HT1080 (cell line): ENCODE data around the gene GCK. TPM values are rescaled to one million over a fixed set of nuclear protein-coding genes. Genes with fewer than 3 reads are reported as not detected.

Experiments
- DNase-seq: peaks from one replicate; pipeline ENCODE4 v3.0.0-alpha.2; 2015; ENCODE audit warnings: low read depth
- small RNA-seq: library from RNA; depleted of rRNA; stranded (forward); fragments of <200 nt; gene quantifications from one replicate; pipeline ENCODE3, GENCODE V24; 2014
- total RNA-seq: library from RNA; depleted of rRNA; stranded (reverse); fragments of >200 nt; shearing (Covaris generic); gene quantifications from 2 replicates; pipeline ENCODE4 v1.2.3, GENCODE V29; 2014; rRNA removed

GCK gene
- total RNA-seq, 1 experiment from 2014 or later = not detected

- no peak for DNase-seq
These were observed 94.9 kb downstream of the GCK start for GRCh38 chr7:44094365-44094764.

Small RNA genes within 50 kb of the gene (small RNA-seq; reads per million reads assigned to genes)
- not detected for gene RNA5SP230

Other genes starting within 250 kb of the GCK start
- gene SPDYE1, start 191.5 kb downstream of the GCK start, total RNA-seq = not detected in 2 replicates
- gene DBNL, start 144.7 kb downstream of the GCK start, total RNA-seq = 154 and 156 TPM in 2 replicates
- gene PGAM2, start 123.9 kb downstream of the GCK start, total RNA-seq = not detected in 2 replicates
- 12.8 and 17.4 TPM in 2 replicates for gene POLM, start 106.9 kb downstream of the GCK start, total RNA-seq
- gene AEBP1, start 85.1 kb downstream of the GCK start, total RNA-seq = not detected in 2 replicates
- gene POLD2, start 65.9 kb downstream of the GCK start, total RNA-seq = 163 and 192 TPM in 2 replicates
- gene MYL7, start 48.1 kb downstream of the GCK start, total RNA-seq = not detected in 2 replicates
- gene YKT6, start 11.5 kb upstream of the GCK start, total RNA-seq = 165 and 201 TPM in 2 replicates
- gene CAMK2B, start 136.2 kb upstream of the GCK start, total RNA-seq = 0.02 and 0.07 TPM in 2 replicates